NCI-H1930 (cell line): ENCODE data around the gene SHISA9.

ENCODE experiments used
- DNase-seq, 2 experiments: peaks; one replicate each; lab custom pipeline; 2025; lab: John Stamatoyannopoulos, UW

SHISA9 gene

GRCh38 chr16:13269905-13270528 lies 368.6 kb downstream of the SHISA9 start:
- DNase-seq = no peak

- DNase-seq = no peak
Observed at GRCh38 chr16:13270602-13271001, 369.2 kb downstream of the SHISA9 start.

GRCh38 chr16:13289515-13289914 lies 388.1 kb downstream of the SHISA9 start:
- DNase-seq = no peak
